ENCODE results near the gene SLC35G3.
"Not testable (repeated sequence)": the region's sequence is repeated elsewhere in the genome, so short reads cannot be mapped to it uniquely, and the experiment has no call there.

The SLC35G3 gene

GRCh38 chr17:35210741-35211140 lies 16.5 kb upstream of the SLC35G3 start:
- no peak for DNase-seq (ENCODE audit: low read depth)

DNA sequence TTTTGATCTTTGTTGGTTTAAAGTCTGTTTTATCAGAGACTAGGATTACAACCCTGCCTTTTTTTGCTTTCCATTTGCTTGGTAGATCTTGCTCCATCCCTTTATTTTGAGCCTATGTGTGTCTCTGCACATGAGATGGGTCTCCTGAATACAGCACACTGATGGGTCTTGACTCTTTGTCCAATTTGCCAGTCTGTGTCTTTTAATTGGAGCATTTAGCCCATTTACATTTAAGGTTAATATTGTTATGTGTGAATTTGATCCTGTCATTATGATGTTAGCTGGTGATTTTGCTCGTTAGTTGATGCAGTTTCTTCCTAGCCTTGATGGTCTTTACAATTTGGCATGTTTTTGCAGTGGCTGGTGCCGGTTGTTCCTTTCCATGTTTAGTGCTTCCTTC lies 8.4 kb upstream of the SLC35G3 start:
- DNase-seq (ENCODE audit: low read depth), result not testable (repeated sequence)

- DNase-seq (ENCODE audit: low read depth), result not testable (repeated sequence)
Observed at GRCh38 chr17:35195062-35195461, 869 bp upstream of the SLC35G3 start.

GRCh38 chr17:35192708-35193107 lies 1.5 kb downstream of the SLC35G3 start:
- no peak for DNase-seq (ENCODE audit: low read depth)

DNA sequence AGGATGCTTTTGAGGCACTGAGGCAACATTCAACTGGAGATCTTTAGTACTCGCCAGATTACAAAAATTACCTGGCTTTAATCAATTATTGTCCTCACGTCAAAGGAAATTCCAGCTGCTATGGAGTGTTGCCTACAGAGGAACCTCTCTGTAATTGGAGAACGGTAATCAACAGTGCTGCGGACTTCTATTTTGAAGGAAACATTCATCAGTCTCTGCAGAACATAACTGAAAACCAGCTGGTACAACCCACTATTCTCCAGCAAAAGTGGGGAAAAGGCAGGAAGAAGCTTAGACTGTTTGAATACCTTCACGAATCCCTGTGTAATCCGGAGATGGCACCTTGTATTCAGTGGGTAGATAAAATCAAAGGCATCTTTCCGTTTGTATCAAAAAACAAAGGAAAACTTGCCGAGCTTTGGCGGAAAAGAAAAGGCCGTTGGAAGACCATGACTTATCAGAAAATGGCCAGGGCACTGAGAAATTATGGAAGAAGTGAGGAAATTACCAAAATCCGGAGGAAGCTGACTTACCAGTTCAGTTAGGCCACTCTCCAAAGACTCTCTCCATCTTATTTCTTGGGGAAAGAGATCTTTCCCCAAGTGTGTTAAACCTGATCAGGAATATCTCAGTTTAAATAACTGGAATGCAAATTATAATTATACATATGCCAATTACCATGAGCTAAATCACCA lies 3.0 kb downstream of the SLC35G3 start:
- DNase-seq (ENCODE audit: low read depth), result no peak

GRCh38 chr17:35189291-35189690 lies 4.9 kb downstream of the SLC35G3 start:
- DNase-seq (ENCODE audit: low read depth), result peak; percentile 17

DNA sequence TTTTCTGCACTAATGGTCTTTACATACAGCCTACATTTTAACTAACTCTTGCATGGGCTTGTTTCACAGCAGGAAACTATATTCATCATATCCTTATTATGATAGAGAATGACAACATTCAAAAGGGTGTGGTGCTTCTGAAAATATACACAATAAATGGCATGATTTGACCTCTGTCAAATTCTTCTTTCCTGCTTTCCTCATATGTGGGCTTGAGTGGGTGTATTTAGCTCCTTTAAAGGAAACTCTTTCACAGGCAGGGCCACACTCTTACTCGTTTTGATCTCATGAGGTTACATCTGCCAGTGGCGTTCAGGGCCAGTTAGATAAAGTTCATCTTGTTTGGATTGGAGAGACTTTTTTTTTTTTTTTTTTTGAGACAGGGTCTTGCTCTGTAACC lies 6.1 kb downstream of the SLC35G3 start:
- DNase-seq (ENCODE audit: low read depth), result no peak

- no peak for DNase-seq (ENCODE audit: low read depth)
Observed at GRCh38 chr17:35187481-35187880, 6.7 kb downstream of the SLC35G3 start.

DNA sequence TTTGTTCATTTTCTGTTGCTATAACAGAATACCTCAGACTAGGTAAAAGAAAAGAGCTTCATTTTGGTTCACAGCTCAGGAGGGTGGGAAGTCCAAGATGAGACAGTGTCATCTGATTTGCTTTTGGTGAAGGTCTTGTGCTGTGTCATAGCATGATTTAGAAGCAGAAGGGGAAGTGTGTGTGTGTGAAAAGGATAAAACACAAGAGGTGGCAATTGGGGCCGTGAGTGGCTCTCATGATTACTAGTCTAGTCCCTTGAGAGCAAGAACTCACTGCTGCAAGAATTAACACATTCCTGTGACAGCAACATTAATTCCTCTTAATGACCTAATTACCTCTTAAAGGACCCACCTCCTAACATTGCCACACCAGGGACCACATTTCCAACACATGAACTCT lies 8.3 kb downstream of the SLC35G3 start:
- no peak for DNase-seq (ENCODE audit: low read depth)

- no peak for DNase-seq (ENCODE audit: low read depth)
Observed at GRCh38 chr17:35184274-35184673, 9.9 kb downstream of the SLC35G3 start.

DNA sequence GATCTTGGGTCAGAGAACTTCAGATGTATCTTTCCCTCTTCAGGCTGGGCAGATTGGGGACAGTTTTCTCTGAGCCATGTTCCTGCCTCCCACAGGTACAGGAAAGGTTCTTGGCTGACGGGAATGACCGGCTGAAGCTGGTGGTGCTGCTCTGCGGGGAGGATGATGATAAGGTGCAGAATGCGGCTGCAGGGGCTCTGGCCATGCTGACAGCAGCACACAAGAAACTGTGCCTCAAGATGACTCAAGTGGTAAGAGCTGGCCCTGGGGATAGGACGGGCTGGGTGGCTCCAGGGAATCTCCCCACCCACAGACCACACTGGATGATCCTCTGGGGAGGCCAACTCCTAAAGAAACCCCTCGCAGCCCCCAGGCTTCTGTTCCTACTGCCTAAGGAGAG lies 10.9 kb downstream of the SLC35G3 start:
- DNase-seq (ENCODE audit: low read depth), result no peak

DNA sequence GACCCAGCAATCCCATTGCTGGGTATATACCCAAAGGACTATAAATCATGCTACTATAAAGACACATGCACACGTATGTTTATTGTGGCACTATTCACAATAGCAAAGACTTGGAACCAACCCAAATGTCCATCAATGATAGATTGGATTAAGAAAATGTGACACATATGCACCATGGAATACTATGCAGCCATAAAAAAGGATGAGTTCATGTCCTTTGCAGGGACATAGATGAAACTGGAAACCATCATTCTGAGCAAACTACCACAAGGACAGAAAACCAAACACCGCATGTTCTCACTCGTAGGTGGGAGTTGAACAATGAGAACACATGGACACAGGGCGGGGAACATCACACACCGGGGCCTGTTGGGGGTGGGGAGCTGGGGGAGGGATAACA lies 14.8 kb downstream of the SLC35G3 start:
- not testable (repeated sequence) for DNase-seq (ENCODE audit: low read depth)

DNA sequence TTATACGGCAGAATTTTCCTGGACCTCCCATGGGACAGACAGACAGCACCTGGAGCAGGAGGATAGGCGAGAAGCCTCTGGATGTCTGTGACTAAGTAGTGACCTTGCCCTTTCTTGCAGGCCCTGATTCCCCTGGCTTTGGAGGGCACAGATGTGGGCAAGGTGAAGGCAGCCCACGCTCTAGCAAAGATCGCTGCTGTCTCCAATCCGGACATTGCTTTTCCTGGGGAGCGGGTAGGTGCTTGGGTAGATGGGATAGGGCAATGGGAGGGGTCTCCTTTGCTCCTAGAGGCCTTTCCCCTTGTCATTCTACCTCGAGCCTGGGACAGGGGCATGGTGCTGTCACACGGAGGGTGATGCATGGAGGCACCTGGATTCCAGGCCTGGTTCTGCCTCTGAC lies 17.3 kb downstream of the SLC35G3 start:
- no peak for DNase-seq (ENCODE audit: low read depth)

- no peak for DNase-seq (ENCODE audit: low read depth)
Observed at GRCh38 chr17:35175638-35176415, 18.4 kb downstream of the SLC35G3 start.

GRCh38 chr17:35174835-35175334 lies 19.3 kb downstream of the SLC35G3 start:
- no peak for DNase-seq (ENCODE audit: low read depth)

GRCh38 chr17:35172321-35172720 lies 21.9 kb downstream of the SLC35G3 start:
- DNase-seq (ENCODE audit: low read depth), result not testable (repeated sequence)

- peak; percentile 38 for DNase-seq (ENCODE audit: low read depth)
Observed at GRCh38 chr17:35171834-35172233, 22.4 kb downstream of the SLC35G3 start.

- peak; percentile 32 for DNase-seq (ENCODE audit: low read depth)
Observed at GRCh38 chr17:35170968-35171771, 23.0 kb downstream of the SLC35G3 start.

GRCh38 chr17:35169835-35170363 lies 24.3 kb downstream of the SLC35G3 start:
- DNase-seq (ENCODE audit: low read depth), result no peak

DNA sequence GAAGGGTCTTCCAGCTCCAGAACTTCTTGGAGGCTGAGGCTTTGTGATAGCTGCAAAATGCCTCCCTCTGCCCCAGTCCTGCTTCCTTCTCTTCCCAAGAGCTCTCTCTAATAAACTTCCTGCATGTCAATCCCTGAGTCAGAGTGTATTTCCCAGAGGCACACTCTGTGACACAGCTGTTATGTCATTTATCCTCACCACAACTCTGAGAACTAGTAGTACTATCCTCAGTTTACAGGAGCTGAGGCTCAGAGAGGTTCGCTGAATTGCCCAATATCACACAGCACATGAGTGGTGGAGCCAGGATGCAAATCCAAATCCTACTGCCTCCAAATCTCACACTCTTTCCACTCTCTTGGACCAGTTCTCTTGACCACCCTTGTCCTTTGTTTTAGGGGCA lies 26.5 kb downstream of the SLC35G3 start:
- peak; percentile 46 for DNase-seq (ENCODE audit: low read depth)

GRCh38 chr17:35167046-35167445 lies 27.1 kb downstream of the SLC35G3 start:
- no peak for DNase-seq (ENCODE audit: low read depth)

- DNase-seq (ENCODE audit: low read depth), result no peak
Observed at GRCh38 chr17:35166526-35166925, 27.7 kb downstream of the SLC35G3 start.
